ENCODE data around the gene PEMT.

PEMT gene, protein sequence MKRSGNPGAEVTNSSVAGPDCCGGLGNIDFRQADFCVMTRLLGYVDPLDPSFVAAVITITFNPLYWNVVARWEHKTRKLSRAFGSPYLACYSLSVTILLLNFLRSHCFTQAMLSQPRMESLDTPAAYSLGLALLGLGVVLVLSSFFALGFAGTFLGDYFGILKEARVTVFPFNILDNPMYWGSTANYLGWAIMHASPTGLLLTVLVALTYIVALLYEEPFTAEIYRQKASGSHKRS
- total RNA-seq = 4.4 to 13.3 (median 8.4) reads per million in 17 experiments

DNA sequence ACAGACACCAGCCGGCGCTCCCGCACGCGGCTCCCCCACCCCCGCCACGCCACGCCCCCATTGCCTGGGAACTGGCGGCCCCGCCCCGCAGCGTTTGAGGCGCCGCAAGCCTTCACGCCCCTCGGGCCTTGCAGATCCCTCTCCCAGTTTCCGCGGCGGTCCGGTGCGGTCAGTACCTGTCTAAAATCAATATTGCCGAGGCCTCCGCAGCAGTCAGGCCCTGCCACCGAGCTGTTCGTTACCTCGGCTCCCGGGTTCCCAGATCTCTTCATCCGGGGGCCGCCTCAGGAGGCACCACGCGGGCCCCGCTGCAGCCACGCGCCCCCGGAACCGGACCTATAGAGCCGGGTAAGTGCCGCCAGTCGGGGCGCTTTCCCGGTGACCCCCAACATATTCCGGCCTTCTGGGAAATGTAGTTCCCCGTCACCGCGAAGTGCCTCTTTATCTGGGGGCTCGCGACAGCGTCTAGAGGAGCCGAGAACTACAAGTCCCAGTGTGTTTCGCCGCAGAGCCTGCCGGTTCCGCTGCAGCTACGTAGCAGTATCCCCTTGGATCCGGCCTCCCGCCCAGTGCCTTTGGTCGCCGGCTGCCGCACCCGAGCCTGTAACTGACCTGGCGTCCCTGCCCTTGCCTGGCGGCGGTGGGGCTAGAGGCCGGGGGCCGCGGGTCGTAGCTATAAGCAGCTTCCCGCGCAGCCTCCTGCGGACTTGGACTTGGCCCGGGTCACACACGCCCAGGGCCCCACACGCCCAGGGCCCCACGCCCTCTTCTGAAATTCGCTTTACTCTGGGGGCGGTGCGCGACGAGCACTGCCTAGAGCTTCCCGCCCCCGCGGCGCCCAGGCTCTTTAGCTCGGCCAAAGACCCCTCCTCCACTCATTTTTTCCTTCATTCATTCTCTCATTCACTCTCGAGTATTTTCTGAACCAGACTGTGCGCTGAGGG lies at the start of gene PEMT:
TSS of gene PEMT (minus strand) at position 354 of the 944 bp plus-strand sequence. CDS start at position 272, 82 bp downstream.
- DNase-seq = peak; percentile 97 to 99 (median 98)

DNA sequence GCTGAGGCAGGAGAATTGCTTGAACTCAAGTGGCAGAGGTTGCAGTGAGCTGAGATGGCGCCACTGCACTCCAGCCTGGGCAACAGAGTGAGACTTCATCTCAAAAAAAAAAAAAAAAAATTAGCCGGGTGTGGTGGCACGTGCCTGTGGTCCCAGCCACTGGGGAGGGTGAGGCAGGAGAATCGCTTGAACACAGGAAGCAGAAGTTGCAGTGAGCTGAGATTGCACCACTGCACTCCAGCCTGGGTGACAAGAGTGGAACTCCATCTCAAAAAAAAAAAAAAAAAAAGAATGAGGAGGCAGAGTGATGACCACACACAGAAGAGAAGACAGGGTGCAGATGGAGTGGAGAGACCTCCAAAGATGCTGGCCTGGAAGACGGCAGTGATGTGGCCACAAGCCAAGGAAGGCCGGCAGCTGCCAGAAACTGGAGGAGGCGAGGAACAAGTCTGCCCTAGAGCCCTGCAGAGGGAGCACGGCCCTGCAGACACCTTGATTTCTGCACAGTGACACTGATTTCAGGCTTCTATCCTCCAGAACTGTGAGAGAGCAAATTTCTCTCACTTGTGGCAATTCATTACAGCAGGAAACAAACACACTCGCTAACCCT lies 48.3 kb upstream of the PEMT start:
- peak; percentile 38 to 77 (median 72) for DNase-seq

DNA sequence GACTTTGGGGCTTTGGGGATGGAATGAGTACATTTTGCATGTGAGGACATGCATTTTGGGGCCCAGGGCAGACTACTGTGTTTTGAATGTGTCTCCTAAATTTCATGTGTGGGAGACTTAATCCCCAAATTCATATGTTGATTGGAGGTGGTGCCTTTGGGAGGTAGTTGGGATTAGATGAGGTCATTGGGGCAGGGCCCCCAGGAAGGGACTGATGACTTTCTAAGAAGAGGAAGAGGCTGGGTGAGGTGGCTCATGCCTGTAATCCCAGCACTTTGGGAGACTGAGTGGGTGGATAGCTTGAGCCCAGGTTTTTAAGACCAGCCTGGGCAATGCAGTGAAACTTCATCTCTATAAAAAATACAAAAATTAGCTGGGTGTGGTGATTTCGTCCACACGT lies 47.0 kb upstream of the PEMT start:
- DNase-seq = peak in 3 of 4 experiments; percentile 27 to 38 (median 33)

DNA sequence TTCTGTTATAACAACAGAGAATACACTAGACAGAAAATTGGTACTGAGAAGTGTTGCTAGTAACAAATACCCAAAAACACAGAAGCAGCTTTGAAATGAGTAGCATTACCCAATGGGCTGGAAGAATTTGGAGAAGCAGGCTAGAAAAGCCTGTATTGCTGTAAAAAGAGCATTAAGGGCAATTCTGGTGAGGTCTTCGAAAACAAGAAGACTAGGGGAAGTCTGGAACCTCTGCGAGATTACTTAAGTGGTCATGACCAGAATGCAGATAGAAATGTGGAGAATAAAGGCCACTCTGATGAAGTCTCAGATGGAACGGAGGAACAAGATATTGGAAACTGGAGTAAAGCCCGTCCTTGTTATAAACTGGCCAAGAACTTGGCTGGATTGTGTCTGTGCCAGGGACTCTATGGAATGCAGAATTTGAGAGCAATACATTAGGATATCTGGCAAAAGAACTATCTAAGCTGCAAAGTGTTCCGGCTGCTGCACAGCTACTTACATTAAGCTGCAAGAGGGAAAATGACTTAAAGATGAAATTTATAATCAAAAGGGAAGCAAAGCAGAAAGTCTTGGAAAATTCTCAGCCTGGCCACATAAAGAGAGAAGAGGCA lies 44.9 kb upstream of the PEMT start:
- DNase-seq = peak in 1 of 4 experiments; percentile 31

DNA sequence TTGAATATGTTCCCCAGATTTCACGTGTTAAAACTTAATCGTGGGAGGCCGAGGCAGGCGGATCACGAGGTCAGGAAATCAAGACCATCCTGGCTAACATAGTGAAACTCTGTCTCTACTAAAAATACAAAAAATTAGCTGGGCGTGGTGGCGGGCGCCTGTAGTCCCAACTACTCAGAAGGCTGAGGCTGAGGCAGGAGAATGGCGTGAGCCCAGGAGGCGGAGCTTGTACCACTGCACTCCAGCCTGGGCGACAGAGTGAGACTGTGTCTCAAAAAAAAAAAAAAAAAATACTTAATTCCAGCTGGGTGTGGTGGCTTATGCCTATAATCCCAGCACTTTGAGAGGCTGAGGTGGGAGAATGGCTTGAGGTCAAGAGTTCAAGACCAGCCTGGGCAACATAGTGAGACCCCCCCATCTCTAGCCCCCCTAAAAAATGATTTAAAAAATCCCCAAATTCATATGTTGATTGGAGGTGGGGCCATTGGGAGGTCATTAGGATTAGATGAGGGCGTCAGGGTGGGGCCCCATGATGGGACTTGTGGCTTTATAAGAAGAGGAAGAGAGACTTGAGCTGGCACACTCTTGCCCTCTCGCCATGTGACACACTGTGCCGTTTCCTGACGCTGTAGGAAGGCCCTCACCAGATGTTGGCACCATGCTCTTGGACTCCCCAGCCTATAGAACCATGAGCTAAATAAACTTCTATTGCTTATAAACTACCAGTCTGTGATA lies 44.2 kb upstream of the PEMT start:
- peak; percentile 37 to 59 (median 54) for DNase-seq

DNA sequence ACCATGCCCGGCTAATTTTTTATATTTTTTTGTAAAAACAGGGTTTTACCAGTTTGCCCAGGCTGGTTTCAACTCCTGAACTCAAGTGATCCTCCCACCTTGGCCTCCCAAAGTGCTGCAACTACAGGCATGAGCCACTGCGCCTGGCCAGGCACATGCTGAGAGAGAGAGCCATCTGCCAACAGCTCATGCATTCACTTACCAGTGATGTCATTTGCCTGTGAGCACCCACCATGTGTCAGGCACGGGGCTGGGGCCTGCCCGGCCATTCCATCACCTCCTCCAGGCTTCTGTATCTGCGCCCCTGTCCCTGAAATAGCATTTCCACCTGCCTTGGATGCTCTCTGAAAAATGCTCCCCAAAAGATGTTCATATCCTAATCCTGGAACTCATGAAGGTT lies 43.6 kb upstream of the PEMT start:
- no peak for DNase-seq

DNA sequence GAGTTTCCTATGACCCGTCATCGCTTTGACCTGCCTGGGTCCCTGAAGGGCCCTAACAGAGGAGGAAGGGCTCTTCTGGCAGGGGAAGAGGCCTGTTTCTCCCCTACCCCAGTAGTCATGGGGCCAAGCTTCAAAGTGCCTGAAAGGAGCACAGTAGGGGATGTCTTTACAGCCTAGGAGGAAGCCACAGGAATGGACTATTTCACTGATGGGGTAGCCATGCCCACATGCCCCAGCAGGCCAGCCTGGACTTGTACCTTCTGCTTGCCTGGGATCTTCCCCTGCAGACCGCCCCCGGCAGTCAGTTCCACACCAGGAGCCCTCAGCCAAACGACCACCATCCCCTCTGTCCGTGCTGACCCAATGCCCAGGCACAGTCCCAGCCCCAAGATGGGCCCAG lies 41.8 kb upstream of the PEMT start:
- no peak for DNase-seq

DNA sequence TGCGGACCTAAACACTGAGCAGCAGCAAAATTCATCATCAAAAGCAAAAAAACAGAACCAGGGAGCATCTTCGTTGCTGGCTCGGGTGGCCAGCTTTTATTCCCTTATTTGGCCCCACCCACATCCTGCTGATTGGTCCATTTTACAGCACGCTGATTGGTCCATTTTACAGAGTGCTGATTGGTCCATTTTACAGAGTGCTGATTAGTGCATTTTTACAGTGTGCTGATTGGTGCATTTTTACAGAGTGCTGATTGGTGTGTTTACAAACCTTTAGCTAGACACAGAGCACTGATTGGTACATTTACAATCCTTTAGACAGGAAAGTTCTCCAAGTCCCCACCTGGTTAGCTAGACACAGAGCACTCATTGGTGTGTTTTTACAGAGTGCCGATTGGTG lies 41.2 kb upstream of the PEMT start:
- peak in 1 of 4 experiments; percentile 15 for DNase-seq

DNA sequence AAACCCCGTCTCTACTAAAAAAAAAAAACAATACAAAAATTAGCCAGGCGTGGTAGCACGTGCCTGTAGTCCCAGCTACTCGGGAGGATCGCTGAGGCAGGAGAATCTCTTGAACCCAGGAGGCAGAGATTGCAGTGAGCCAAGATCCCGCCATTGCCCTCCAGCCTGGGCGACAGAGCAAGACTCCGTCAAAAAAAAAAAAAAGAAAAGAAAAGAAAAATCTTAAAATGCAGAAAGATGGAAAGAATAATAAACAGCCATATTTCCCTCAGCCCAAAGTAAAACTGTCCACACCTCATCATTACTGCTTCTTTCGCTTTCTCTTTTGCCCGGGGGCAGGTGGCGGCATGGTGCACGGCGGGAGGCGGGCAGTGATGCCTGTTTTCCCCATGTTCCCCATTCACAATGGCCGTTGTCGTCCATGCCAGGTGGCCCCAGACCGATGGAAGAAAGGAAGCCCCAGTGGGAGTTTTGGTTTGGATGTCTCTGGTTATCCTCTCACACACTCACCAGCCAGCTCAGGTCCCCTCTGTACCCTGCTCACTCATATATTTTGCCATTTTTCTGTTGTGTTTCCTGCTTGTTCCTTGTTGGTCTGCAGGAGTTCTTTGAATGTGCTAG lies 37.0 kb upstream of the PEMT start:
- peak in 1 of 4 experiments; percentile 17 for DNase-seq

DNA sequence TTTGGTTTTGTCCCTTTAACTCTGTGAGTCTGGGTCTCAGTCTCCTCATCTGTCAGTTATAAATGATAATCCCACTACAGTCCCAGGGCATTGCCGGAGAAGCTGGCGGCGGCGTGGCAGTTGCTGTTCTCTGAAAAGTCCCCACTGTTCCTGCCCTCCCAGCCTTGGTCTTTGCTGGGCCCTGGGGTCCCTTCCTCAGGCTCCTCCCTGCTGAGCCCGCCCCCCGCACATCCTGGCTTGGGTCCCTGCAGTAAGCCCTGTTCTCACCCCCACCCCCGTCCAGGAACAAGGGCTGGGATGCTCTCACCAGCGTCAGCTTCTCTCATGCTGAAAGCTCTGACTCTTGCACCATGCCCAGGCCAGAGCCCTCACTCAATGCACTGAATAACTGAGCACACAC lies 35.3 kb upstream of the PEMT start:
- DNase-seq = no peak

DNA sequence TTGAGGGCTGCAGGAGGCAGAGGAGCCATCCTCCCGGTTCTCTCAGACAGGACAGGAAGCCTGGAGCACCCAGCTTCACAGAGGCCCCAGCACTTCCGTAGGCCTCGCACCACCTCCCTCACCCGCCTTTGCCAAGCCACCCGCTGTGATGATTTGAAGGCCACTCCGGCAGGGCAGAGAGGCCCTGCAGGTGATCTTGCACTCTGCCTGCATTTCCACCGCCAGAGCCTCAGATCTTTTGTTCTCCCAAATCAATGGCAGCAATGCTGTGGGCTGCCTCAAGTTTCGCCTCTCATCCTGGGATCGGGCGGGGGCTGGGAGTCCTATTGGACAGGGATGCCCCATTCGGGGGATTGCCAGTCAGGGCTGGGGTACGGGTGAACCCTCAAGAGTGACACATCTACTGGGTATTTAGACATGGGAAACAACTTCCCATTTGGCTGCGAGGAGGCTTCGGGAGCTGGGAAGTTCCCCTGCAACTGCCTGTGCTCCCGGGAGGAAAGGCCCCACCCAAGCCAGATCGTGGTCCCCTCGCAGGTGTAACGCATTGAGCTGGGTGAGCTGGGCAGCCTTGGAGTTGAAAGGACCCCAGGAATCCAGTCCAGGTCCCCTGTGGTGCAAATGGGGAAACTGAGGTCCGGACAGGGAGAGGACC lies 34.8 kb upstream of the PEMT start:
- no peak for DNase-seq

DNA sequence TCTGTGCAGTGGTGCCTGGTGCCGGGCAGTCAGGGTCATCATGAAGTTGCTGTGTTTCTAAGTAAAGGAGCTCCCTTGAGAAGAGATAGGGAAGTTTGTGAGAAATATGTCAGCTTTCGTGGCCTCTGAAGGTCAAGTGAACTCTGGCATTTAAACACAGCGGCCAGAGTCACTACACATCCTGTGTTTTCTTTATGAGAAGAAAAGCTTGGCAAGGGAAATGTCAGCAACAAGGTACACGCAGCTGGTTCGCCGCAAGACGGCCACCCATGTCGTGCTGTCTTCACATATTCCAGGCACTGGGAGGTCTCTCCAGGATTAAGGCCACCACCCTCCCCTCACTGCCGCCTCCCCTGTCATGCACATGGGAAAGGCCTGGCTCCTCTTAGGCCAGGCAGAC lies 33.2 kb upstream of the PEMT start:
- DNase-seq = peak; percentile 19 to 54 (median 36)

DNA sequence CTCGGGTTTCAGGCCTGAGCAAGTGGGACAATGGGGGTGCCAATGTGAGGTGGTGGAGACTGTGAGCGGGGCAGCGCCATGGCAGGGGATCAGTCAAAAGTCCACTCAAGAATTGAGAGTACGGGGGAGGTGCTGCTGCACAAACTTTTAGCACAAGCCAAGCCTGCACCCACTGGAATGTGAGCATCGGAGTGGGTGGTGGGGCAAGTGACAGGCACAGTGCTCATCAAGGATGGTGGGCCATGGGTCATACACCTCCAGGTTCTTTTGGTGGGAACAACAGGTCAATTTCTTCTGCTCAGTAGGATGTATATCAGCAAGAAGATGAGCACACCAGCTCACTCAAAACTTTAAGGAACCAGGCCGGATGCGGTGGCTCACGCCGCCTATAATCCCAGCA lies 32.4 kb upstream of the PEMT start:
- peak in 1 of 4 experiments; percentile 27 for DNase-seq

DNA sequence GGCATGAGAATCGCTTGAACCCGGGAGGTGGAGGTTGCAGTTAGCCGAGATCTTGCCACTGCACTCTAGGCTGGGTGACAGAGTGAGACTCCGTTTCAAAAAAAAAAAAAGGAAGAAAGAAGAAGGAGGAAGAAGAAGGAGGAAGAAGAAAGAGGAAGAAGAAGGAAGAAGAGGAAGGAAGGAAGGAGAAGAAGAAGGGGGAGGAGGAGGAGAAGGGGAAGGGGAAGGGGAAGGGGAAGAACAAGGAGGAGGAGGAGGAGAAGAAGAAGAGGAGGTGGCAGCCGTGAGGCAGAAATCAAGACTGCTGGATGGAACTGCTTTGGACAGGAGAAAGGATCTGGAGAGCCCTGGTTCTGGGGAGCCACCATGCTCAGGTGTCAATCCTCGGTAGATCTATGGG lies 29.7 kb upstream of the PEMT start:
- peak in 3 of 4 experiments; percentile 36 to 51 (median 41) for DNase-seq

DNA sequence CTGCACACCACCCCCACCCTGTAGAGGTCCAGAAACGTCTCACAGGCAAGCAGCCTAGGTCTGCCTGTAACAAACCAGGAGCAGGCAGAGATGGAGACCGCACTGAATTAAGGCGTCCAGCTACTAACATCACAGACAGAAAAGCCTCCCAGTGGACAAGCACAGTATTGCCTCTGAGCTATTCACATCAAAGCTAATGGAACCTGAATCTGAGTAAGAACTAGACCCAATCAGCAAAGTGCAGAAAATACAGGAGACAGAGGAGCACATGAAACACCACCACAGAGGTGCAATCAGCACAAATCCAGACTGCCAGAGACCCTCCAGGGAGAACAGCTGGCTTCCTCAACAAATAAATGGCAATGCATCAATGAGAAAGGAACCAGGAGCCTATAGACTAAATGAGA lies 22.2 kb upstream of the PEMT start:
- peak; percentile 57 to 73 (median 68) for DNase-seq

DNA sequence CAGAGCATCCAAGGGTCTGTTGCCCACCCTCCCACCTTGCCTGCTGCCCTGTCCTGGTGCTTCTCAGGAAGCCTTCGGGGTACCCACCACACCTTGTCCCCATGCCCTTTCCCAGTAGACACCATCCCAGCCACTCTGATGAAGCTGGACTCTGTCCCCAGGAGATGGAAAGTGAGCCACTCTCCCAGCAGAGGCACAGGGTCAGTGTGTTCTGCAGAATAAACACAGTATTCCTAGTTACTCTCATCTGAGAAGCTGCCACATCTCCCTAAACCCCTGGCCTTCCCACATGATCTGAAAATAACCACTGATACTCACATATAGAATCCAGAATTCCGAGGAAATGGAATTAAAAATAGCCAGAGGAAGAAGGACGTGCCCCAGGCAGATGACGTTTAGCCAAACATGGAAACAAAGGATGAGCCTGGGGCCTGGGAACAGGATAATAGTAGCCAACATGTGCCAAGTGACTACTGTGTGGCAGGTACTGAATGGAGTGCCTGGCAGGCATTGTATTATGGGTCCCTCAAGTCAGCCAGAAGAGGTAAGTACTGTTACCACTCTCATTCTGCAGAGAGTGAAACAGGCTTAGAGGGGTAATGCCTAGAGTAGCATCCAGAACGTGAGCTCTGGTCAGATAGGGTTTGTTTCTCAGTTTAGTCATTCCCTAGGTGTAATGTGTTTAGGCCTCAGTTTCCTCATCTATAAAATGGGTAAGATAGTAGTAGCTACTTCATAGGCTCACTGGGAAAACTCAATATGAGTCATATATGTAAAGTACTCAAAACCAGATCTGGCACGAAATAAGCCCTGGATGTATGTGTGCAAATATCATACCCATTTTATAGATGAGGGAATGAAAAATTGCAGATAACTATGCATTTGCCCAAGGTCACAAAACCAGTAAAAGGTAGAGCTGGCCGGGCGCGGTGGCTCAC lies 20.8 kb upstream of the PEMT start:
- DNase-seq = no peak

DNA sequence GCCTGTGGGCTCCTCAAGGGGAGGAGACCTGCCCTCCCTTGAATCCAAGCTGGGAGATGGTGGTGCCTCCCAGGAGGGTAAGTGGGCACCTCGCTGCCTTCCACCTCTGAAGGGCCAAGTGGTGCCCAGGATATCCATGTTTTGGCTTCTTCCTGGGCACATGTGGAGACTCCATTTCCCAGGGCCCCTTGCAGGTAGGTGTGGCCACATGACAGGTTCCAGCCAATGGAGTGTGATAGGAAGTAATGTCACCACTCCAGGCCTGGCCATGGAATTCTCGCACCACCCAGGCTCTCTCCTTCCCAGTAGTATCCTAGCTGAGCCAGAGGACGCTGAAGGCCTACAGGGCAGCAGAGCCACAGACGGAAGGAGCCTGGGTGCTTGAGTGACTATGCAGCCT lies 17.6 kb upstream of the PEMT start:
- no peak for DNase-seq

DNA sequence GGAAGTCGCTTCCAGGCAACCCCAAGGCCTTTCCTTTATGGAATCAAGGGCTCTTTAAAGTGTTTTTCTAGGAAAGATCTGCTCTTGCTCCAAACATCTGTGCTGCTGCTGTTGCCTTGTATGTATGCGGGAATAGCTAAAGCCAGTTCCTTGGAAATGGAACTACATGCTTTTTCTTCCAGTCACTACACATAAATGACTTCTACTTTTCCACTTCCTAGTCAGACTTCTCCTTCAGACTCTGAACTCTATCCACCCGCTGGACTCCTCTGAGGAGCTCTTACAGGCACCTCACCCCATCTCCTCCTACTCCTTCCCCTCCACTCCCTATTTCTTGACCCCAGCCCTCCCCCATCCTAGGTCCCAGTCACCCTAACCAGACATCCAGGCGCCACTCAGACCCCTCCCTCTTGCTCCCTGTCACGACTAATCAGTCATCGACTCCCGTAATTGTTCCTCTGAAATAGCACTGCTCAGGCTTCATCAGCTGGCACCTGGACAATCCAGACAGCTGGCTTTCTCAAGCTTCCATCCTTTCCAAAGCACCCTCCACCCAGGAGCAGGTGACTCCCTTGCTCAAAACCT lies 15.0 kb upstream of the PEMT start:
- DNase-seq = peak in 3 of 4 experiments; percentile 37 to 60 (median 48)

DNA sequence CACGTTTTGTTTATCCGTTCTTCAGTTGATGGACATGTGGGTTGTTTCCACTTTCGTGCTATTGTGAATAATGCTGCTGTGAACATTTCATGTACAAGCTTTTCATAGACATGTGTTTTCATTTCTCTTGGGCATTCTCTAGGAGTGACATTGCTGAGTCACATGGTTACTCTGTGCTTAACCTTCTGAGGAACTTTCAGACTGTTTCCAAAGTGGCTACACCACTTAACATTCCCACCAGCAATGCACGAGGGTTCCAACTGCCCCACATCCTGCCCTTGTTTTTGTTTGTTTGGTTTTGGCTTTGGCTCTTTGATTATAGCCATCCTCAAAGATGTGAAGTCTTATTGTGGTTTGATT lies 14.2 kb upstream of the PEMT start:
- DNase-seq = peak in 1 of 4 experiments; percentile 19

Data from suppressor macrophage (primary cell).